ENCODE data around the gene PHF12.

DNA sequence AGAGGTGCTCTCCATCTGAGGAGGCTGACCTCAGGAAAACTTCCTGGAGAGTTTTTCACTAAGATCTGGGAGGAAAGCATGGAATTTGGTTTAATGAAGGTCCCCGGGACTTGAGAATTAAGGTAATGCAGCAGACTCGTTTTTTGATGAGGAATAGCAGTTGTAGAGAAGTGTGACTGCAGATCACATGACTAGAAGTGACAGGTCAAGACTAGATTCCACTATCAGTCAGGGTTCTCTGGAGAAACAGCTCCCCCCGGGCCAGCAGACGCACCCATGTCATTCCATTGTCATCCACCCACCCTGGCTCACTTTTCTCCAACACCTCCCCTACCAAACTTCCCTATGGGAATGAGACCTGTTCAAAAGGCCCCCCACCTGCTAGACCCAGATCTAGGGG lies 46.5 kb downstream of the PHF12 start:
- TF ChIP-seq, protein P1, sequence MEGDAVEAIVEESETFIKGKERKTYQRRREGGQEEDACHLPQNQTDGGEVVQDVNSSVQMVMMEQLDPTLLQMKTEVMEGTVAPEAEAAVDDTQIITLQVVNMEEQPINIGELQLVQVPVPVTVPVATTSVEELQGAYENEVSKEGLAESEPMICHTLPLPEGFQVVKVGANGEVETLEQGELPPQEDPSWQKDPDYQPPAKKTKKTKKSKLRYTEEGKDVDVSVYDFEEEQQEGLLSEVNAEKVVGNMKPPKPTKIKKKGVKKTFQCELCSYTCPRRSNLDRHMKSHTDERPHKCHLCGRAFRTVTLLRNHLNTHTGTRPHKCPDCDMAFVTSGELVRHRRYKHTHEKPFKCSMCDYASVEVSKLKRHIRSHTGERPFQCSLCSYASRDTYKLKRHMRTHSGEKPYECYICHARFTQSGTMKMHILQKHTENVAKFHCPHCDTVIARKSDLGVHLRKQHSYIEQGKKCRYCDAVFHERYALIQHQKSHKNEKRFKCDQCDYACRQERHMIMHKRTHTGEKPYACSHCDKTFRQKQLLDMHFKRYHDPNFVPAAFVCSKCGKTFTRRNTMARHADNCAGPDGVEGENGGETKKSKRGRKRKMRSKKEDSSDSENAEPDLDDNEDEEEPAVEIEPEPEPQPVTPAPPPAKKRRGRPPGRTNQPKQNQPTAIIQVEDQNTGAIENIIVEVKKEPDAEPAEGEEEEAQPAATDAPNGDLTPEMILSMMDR (IDR thresholded peaks at IDR 0.05 in 2 of 3, conservative IDR thresholded peaks at IDR 0.05 in 1 of 3; ENCODE audit: borderline replicate concordance in 1 of 3, insufficient read depth in 1 of 3, low read depth in 2 of 3, low read length in 2 of 3) = no peak
- TF ChIP-seq SRF (IDR thresholded peaks at IDR 0.05; ENCODE audit: low read depth) = no peak
- no peak for TF ChIP-seq POLR2A (IDR thresholded peaks at IDR 0.05; ENCODE audit: borderline replicate concordance, extremely low read depth, insufficient read depth, insufficient read length)
- TF ChIP-seq, protein P2, sequence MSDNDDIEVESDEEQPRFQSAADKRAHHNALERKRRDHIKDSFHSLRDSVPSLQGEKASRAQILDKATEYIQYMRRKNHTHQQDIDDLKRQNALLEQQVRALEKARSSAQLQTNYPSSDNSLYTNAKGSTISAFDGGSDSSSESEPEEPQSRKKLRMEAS (IDR thresholded peaks at IDR 0.05) = no peak
- TF ChIP-seq, protein P3, sequence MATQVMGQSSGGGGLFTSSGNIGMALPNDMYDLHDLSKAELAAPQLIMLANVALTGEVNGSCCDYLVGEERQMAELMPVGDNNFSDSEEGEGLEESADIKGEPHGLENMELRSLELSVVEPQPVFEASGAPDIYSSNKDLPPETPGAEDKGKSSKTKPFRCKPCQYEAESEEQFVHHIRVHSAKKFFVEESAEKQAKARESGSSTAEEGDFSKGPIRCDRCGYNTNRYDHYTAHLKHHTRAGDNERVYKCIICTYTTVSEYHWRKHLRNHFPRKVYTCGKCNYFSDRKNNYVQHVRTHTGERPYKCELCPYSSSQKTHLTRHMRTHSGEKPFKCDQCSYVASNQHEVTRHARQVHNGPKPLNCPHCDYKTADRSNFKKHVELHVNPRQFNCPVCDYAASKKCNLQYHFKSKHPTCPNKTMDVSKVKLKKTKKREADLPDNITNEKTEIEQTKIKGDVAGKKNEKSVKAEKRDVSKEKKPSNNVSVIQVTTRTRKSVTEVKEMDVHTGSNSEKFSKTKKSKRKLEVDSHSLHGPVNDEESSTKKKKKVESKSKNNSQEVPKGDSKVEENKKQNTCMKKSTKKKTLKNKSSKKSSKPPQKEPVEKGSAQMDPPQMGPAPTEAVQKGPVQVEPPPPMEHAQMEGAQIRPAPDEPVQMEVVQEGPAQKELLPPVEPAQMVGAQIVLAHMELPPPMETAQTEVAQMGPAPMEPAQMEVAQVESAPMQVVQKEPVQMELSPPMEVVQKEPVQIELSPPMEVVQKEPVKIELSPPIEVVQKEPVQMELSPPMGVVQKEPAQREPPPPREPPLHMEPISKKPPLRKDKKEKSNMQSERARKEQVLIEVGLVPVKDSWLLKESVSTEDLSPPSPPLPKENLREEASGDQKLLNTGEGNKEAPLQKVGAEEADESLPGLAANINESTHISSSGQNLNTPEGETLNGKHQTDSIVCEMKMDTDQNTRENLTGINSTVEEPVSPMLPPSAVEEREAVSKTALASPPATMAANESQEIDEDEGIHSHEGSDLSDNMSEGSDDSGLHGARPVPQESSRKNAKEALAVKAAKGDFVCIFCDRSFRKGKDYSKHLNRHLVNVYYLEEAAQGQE (IDR thresholded peaks at IDR 0.05; ENCODE audit: low read depth) = no peak
- TF ChIP-seq, protein P4, sequence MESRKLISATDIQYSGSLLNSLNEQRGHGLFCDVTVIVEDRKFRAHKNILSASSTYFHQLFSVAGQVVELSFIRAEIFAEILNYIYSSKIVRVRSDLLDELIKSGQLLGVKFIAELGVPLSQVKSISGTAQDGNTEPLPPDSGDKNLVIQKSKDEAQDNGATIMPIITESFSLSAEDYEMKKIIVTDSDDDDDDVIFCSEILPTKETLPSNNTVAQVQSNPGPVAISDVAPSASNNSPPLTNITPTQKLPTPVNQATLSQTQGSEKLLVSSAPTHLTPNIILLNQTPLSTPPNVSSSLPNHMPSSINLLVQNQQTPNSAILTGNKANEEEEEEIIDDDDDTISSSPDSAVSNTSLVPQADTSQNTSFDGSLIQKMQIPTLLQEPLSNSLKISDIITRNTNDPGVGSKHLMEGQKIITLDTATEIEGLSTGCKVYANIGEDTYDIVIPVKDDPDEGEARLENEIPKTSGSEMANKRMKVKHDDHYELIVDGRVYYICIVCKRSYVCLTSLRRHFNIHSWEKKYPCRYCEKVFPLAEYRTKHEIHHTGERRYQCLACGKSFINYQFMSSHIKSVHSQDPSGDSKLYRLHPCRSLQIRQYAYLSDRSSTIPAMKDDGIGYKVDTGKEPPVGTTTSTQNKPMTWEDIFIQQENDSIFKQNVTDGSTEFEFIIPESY (IDR thresholded peaks at IDR 0.05; ENCODE audit: extremely low read depth, insufficient replicate concordance, low read length) = no peak
- TF ChIP-seq POLR2AphosphoS5 (IDR thresholded peaks at IDR 0.05; ENCODE audit: low read depth, low read length) = no peak
- no peak for TF ChIP-seq EZH2 (IDR thresholded peaks at IDR 0.05)
